ENCODE measurements around the gene TDRD12.
"Not testable (repeated sequence)": the region's sequence is repeated elsewhere in the genome, so short reads cannot be mapped to it uniquely, and the experiment has no call there.

TDRD12 gene

DNA sequence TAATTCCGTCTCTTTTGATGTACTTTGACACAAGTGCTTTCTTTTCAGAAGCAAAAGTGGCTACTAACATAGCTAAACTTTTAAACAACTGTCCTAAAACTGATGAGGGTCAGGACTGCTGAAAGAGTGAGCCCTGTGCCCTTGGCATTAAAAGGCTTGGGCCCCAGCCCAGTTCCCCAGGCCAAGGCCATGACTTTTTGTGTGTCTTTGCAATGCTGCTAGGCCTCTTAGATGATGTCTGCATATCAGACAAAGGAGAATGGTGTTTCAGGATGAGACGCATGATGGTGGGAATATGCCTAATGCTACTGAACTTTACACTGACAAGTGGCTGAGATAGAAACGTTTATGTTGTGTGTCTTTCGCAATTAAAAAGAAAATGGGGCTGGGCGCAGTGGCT lies 112.0 kb downstream of the TDRD12 start:
- DNase-seq (ENCODE audit: low read depth): no peak

DNA sequence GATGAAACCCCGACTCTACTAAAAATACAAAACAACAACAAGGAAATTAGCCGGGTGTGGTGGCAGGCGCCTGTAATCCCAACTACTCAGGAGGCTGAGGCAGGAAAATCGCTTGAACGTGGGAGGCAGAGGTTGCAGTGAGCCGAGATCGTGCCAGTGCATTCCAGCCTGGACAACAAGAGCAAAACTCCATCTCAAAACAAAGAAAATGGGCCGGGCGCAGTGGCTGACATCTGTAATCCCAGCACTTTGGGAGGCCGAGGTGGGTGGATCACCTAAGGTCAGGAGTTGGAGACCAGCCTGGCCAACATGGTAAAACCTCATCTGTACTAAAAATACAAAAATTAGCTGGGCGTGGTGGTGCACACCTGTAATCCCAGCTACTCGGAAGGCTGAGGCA lies 112.5 kb downstream of the TDRD12 start:
- DNase-seq (ENCODE audit: low read depth): not testable (repeated sequence)

DNA sequence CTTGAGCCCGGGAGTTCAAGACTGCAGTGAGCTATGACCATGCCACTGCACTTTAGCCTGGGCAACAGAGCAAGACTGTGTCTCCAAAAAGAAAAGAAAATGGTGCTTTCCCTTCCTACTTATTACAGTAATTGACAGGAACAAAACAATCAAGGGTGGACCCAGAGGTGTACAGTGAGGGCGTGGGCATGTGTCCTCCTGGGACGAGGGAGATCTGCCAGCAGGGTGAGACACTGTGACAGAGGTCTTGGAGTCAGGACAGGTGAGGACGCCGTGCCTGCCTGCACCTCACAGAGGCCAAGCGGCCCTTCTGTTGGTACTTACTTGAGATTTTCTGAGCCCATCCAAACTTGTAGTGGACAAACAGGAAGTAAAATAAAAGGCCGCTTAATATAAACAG lies 113.3 kb downstream of the TDRD12 start:
- not testable (repeated sequence) for DNase-seq (ENCODE audit: low read depth)

DNA sequence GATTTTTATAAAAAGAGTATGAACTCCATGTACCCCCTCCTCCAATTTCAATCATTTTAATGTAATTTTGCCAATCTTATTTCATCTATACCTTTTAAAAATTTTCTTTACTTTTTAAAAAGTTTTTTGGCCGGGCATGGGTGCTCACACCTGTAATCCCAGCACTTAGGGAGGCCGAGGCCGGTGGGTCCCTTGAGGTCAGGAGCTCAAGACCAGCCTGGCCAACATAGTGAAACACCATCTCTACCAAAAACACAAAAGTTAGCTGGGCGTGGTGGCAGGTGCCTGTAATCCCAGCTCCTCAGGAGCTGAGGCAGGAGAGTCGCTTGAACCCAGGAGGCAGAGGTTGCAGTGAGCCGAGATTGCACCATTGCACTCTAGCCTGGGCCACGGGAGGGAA lies 113.8 kb downstream of the TDRD12 start:
- DNase-seq (ENCODE audit: low read depth): not testable (repeated sequence)

DNA sequence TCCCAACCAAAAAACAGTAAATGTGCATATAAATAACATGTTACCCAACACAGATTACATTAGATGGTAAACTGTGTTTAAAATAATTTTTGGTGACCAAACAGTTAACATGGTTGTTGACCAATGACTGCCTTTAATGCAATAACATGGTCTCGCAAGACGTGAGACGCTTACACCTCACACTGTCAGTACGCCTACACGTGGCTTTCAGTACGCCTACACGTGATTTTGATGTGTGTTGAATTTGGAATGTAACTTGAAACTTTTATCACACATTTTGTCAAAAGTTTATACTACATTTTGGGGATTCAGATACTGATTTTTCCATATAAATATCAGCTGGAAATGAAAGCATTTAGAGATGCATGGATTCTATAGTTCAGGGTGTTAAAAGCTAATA lies 118.0 kb downstream of the TDRD12 start:
- no peak for DNase-seq (ENCODE audit: low read depth)

DNA sequence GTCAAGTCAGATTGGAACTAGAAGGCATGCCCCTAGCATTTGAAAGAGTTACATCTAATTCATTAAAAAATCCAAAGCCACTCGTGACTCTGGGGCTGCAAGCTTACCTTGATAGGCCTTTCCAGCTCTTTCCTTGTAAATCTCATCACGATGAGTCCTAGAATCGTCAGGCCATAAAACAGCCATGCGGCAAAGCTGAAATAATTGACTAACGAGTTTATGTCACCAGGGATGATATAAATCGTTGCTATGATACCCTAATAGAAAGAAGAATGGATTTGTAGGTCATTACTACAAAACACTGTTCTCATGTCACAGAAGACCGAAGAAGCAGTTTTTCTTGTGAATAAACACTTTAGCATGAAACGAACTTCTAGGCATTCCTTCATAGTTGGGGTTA lies 122.5 kb downstream of the TDRD12 start:
- DNase-seq (ENCODE audit: low read depth): no peak

DNA sequence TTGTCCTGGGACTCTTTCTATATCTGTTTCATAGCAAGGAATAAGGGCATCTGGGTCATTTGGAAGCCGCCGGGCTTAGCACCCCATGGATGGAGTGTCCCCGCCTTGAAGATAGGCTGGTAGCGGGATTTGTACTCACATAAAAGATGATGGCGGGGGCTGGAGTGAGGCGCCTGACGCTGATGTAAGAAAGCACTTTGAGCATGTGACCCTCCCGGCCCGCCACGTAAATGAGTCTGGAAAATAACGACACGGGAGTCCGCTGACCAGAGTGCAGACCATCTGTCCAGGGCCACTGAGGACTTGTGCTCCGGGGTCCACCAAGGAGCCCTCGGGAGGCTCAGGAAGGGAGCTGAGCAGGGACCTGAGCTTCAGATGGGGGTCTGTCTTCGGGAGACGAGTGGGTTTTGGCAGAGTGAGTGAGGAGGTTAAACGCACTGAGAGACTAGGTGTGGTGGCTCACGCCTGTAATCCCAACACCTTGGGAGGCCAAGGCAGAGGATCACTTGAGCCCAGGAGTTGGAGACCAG lies 124.2 kb downstream of the TDRD12 start:
- no peak for DNase-seq (ENCODE audit: low read depth)

DNA sequence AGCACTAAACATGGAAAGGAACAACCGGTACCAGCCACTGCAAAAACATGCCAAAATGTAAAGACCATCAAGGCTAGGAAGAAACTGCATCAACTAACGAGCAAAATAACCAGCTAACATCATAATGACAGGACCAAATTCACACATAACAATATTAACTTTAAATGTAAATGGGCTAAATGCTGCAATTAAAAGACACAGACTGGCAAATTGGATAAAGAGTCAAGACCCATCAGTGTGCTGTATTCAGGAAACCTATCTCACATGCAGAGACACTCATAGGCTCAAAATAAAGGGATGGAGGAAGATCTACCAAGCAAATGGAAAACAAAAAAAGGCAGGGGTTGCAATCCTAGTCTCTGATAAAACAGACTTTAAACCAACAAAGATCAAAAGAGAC lies 128.5 kb downstream of the TDRD12 start:
- not testable (repeated sequence) for DNase-seq (ENCODE audit: low read depth)

DNA sequence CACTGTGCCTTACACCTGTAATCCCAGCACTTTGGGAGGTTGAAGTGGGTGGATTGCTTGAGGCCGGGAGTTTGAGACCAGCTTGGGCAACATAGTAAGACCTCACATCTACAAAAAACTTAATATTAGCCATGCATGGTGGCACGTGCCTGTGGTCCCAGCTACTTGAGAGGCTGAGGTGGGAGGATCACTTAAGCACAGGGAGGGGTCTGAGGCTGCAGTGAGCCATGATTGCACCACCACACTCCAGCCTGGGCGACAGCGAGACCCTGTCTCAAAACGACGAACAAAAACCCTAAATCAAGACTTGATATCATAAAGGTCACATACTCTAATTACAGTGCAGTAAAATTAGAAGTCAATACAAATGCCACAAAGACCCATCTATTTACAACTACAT lies 132.6 kb downstream of the TDRD12 start:
- DNase-seq (ENCODE audit: low read depth): no peak

DNA sequence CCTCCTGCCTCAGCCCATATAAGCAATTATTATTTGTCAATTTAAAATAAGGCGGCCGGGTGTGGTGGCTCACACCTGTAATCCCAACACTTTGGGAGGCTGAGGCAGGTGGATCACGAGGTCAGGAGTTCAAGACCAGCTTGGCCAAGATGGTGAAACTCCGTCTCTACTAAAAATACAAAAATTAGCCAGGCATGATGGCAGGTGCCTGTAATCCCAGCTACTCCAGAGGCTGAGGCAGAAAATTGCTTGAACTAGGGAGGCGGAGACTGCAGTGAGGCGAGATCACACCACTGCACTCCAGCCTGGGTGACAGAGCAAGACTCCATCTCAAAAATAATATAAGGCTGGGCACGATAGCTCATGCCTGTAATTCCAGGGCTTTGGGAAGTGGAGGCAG lies 137.3 kb downstream of the TDRD12 start:
- DNase-seq (ENCODE audit: low read depth): not testable (repeated sequence)

DNA sequence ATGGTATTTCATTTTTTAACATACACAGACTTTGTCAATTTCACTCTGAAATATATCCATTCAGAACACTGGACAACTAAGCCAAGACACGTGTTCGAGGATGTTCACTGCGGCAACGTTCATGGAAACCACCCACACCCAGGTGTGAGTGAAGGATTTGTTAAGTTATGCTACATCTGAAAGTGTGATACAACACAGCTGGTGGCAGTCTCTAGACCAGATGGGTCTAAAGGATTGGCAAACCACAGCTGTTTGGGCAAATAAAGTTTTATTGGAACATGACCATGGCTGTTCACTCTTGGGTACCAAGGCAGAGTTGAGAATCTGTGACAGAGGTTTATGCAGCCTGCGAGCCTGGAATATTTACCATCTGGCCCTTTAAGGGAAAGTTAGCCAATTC lies 138.0 kb downstream of the TDRD12 start:
- DNase-seq (ENCODE audit: low read depth): no peak

DNA sequence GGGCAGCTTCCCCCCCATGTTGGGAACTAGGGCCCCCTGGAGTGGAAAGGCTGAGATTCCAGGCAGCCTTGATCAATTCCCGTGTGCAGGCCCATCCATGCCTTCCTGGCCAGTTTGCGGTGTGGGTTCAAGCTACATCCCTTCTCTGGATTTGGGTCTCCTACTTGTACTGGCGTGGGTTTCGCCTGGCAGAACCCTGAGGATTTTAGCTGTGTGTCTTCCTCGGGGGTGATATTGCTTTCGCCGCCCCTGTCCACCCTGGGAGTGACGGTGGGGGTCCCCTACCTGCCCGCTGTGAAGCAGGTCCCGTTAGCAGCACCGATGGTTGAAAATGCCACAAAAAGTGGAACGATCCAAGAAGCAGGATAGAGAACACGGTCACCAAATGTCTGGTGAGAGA lies 138.6 kb downstream of the TDRD12 start:
- no peak for DNase-seq (ENCODE audit: low read depth)

DNA sequence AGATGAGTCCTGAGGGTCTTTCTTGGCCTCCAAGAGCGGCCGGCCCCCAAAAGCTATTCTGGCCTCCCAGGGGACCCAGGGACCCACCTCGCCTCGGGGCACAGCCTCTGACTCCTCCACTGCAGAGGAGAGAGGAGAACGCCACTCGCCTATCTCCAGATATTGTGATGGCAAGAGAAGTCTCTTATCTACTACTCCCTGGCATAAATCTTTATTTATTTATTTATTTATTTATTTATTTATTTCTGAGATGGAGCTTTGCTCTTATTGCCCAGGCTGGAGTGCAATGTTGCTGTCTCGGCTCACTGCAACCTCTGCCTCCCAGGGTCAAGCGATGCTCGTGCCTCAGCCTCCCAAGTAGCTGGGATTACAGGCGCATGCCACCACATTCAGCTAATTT lies 139.0 kb downstream of the TDRD12 start:
- no peak for DNase-seq (ENCODE audit: low read depth)

DNA sequence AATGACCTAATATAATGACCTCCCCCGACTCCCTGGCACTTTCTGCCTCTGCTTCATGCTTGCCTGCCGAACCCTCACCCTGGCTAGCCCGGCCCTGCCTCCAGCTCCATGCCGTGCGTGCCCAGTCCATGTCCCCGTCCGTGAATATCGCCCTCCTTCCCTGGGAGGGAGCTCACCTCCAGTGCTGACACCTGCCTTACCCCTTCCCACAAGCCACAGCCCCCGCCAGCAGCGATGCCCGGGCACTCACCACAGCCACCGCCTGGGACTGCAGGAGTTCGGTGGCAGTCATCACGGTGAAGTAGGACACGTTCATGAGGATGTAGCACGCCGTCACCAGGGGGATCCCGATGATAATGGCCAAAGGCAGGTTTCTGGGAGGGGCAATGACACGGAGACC lies 140.0 kb downstream of the TDRD12 start:
- no peak for DNase-seq (ENCODE audit: low read depth)

DNA sequence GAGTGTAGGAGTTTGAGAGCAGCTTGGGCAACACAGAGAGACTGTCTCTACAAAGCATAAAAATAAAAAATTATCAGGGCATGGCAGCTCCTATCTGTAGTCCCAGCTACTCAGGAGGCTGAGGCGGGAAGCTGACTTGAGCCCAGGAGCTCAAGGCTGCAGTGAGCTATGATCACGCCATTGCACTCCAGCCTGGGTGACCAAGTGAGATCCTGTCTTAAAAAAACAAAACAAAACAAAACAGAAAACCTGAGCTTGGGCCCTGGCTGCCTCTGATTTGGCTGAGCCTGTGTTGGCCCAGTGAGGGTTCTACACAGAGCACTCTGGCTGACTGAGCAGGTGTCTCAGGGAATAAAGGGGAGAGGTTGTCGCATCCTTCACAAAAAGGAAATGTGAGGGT lies 142.0 kb downstream of the TDRD12 start:
- DNase-seq (ENCODE audit: low read depth): no peak

DNA sequence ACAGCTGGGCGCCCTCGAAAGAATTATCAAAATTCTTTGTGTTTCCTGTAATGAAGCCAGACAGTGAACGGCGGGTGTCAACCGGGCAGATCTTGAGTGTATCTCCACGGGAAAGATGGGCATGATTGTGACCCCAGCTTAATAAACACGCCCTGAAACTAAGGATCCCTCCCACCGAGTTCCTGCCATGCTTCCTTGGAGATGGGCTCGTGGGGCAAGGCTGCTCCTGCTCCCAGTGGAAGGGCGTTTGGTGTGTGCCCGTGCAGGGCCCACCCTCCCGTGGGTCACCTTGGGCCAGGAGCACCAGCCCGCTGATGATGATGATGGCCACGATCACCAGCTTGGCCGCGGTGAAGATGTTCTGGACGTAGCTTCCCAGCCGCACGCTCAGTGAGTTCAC lies 142.6 kb downstream of the TDRD12 start:
- DNase-seq (ENCODE audit: low read depth): no peak

DNA sequence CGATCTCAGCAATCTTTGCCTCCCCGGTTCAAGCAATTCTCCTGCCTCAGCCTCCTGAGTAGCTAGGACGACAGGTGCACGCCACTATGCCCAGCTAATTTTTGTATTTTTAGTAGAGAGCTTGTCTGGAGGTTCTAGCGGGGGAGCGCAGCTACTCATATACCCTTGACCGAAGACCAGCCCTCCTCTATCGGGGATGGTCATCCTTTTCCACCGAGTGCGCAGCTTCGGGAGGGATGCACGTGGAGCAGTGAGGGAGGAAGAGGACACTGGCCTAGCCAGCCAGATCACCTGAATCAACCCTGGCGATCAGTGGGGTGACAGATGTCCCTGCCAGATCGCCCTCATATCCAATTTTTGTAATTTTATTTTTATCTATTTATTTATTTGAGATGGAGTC lies 143.2 kb downstream of the TDRD12 start:
- no peak for DNase-seq (ENCODE audit: low read depth)

DNA sequence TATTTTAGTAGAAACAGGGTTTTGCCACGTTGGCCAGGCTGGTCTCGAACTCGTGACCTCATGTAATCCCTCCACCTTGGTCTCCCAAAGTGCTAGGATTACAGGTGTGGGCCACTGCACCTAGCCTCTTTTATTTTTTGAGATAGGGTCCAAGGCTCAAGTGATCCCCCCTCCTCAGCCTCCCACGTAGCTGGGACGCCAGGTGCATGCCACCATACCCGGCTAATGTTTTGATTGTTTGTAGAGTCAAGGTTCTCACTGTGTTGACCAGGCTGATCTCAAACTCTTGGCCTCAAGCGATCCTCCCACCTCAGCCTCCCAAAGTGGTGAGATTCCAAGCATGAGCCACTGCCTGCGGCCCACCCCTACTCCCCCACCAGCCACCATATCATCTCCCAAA lies 143.7 kb downstream of the TDRD12 start:
- no peak for DNase-seq (ENCODE audit: low read depth)

DNA sequence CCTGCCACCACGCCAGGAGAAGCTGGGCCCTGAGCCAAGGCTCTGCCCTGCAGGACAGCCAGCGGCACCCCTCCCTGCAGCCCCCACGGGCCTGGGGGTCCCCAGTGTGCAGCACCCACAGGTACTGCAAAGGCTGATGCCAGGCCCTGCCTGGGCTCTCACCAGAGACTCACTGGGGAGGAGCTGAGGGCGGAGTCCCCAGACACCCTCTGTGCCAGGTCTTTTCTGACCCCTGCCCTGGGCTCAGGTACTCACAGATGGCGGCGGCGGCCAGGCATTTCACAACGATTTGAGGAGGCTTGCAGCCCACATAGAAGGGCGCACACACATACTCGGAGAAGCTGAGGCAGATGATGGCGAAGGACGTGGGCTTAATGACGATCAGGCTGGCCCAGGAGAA lies 144.3 kb downstream of the TDRD12 start:
- no peak for DNase-seq (ENCODE audit: low read depth)

DNA sequence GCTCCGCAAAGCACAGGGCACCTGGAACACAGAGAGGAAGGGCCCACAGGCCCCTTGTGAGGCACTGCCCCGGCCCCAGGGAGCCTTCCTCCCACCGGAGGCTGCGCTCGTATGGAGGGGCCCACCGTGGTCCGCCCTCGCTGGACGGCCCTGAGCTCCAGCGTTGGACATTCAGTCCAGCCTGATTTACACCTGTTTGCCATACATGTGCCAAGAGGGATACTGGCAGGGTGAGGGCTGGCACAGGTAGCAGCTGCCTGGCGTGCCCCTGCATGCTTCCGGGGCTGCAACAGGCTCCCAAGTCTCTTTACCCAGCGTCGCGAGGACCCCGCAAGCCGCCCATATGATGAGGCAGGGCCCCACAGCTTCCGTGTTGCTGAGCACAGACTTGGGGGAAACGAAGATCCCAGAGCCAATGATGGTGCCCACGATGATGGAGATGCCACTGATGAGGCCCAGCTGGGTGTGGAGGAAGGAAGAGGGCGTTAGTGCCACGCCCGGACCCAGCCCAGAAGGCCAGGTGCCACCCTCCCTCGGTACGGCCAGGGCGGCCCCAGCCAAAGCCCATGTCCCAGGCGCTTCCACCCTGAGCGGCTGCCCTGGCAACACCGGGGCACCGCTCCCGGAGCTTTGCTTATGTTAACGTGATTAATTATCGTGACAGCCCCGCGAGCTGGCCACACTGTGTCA lies 144.9 kb downstream of the TDRD12 start:
- DNase-seq (ENCODE audit: low read depth): no peak

DNA sequence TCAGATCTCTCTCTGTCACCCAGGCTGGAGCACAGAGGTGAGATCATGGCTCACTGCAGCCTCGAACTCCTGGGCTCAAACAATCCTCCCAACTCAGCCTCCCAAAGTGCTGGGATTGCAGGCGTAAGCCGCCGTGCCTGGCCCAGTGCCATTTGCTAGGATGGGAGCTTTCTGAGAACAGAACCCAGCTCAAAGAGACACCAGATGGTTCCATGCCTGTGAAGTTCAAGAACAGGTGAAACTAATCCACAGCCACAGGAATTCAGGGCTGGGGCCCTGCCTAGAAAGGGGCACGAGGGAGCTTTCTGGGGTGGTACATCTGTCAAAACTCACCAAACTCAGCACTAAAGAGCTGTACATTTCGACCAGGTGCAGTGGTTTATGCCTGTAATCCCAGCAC lies 145.8 kb downstream of the TDRD12 start:
- DNase-seq (ENCODE audit: low read depth): no peak

DNA sequence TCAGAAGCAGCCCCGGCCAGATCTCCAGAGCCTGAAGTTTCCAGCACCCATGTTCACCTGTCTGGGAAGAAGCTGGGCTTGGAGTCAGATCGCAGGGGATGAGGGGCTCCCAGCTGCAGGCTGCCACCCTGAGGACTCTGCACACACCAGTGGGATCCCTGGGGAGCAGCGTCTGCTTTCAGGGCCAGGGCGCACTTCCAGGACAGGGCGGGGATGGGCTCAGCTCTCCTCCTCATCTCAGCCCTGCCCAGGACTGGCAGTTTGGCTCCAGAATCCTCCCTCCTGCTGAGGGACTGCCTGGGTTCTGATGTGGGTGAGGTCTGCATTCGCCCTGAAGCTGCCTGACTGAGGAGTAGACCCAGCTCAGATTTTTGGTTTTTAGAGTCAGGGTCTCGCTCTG lies 146.5 kb downstream of the TDRD12 start:
- no peak for DNase-seq (ENCODE audit: low read depth)

DNA sequence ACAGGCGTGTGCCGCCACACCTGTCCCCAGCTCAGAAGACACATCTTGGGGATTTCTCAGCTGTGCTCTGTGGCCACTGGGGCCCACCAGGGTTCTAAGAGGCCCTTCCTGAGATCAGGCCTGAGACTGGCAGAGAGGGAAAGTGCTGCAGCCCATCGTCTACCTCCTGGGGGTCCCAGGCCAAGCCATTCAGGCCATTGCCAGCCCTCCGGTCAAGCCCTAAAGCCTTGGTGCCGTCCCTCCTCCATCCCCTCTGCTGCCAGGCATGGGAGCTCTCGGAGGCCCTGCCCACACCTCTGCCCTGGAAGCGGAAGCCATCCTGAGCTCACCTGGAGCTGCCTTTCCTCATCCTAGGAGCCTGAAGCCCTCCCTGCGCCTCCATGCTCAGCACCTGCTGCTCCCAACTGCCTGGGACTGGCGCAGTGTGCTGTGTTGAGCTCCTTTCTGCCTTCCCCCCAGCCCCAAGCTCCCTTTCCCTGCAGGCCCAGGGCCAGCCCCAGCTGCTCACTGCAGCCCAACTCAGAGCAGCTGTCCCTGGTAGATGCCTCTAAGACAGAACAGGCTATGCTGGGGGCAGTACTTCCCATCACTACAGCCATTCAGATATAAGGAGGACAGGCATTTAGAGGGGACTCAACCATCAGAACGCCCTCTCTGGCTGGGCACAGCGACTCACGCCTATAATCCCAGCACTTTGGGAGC lies 147.1 kb downstream of the TDRD12 start:
- DNase-seq (ENCODE audit: low read depth): no peak

DNA sequence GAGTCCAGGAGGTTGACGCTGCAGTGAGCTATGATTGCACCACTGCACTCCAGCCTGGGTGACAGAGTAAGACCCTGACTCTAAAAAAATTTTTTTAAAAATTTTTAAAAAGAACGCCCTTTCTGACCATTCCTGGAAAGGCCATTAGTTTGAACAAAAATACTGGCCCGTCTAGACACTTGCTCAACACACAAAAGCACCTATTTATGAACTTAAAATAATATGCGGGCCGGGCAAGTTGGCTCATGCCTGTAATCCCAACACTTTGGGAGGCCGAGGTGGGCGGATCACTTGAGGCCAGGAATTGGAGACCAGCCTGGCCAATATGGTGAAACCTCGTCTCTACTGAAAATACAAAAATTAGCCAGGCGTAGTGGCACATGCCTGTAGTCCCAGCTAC lies 147.9 kb downstream of the TDRD12 start:
- not testable (repeated sequence) for DNase-seq (ENCODE audit: low read depth)
